ENCODE results near the gene CNST. TPM values are rescaled to one million over a fixed set of nuclear protein-coding genes. Genes with fewer than 3 reads are reported as not detected.

The CNST gene
- total RNA-seq, 1 donor from 2014 or later: 31.4 TPM

DNA sequence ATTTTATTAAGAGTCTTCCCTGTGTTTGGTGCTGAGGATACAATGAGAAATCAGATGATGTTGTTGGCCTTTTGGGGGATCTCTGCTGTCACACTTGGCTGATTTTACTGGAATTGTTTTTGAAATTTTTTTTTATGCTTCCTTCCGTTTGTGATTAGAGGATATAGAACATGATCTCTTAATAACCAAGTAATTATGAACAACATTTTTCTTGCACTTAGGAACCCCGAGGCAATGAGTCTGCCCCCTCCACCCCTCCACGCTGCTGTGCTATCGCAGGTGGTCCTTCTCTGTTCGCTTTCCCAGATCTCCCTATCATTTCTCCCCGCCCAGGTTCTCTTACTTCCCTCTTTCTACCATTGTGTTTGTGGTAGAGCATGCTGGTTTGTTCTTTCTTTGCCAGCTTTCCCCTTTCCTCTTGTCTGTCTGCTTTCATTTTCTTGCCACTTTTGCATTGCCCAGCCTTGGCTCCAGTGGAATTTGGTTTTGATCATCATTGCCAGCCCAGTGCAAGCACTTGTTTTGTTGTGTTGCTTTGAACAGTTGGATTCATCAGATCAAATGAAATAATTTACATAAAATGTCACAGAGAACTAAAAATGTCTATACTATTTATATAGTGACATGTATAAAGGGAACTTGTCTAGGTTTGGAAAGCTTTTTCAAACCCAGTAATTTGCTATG, 84.9 kb downstream of the CNST start:
- Histone ChIP-seq H3K27ac (no peak overlapping the region), H3K27me3 (ENCODE audit: low read depth) (no peaks in the 10 kb centered on the region), H3K4me1 (no peaks in the 10 kb centered on the region), H3K9me3 (no peaks in the 10 kb centered on the region), H3K36me3 (peaks cover 66% of the 10 kb centered on the region), H3K4me3 (no peak overlapping the region)
- DNase-seq (no peak), ATAC-seq (no peak)
- TF ChIP-seq, protein P1, sequence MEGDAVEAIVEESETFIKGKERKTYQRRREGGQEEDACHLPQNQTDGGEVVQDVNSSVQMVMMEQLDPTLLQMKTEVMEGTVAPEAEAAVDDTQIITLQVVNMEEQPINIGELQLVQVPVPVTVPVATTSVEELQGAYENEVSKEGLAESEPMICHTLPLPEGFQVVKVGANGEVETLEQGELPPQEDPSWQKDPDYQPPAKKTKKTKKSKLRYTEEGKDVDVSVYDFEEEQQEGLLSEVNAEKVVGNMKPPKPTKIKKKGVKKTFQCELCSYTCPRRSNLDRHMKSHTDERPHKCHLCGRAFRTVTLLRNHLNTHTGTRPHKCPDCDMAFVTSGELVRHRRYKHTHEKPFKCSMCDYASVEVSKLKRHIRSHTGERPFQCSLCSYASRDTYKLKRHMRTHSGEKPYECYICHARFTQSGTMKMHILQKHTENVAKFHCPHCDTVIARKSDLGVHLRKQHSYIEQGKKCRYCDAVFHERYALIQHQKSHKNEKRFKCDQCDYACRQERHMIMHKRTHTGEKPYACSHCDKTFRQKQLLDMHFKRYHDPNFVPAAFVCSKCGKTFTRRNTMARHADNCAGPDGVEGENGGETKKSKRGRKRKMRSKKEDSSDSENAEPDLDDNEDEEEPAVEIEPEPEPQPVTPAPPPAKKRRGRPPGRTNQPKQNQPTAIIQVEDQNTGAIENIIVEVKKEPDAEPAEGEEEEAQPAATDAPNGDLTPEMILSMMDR (IDR thresholded peaks at IDR 0.05): no peak
- intact Hi-C loops (cut with DNase I): no loop called here

DNA sequence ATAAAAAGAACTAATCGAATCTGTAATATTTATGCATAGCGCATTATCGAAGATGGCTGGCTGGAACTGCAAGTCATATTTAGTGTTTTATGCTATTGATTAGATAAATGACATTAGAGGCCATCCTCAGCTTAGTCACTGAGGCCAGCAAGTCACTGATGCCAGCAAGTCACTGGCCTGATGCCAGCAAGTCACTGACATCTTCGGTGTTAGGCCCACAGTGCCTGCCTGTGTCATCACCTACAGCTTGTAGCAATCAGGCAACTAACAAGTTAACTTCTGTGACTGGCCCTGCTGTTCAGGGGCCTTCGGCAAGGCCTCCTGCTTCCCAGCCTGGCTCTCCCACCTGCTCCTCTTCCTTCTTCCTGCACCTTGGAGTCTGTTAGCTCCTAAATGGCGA, 92.3 kb downstream of the CNST start:
- DNase-seq: no peak
- TF ChIP-seq, protein P1 (IDR thresholded peaks at IDR 0.05): no peak

DNA sequence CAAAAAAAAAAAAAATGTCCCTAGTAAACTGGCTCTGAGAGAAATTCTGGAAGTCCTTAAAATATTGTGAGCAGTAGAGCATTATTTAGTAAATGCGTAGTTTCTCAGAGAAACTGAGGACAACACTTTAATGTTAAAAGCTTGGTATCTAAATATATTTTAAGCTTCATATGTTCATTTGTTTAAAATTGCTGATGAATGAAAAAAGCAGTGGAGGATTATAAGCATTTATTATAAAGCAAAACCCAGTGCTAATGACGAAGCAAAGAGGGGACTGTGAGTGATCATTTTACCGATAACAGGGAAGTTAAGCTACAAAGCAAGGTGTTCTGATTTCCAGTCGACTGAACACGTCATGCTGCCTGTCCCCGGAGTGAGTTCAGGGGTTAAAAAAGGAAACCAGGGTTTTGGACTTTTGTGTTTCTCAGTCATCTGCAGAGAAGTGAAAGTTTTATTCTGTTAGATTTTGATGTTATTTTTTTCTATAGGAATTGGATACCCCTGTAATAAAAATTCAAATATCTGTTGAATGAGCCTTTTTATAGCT, 93.4 kb downstream of the CNST start:
- TF ChIP-seq, protein P1 (IDR thresholded peaks at IDR 0.05): no peak
- Histone ChIP-seq H3K4me1 (no peaks in the 10 kb centered on the region), H3K36me3 (peaks cover 46% of the 10 kb centered on the region), H3K4me3 (no peak overlapping the region), H3K9me3 (no peaks in the 10 kb centered on the region), H3K27me3 (ENCODE audit: low read depth) (no peaks in the 10 kb centered on the region), H3K27ac (no peak overlapping the region)
- ATAC-seq (no peak), DNase-seq (no peak)
- intact Hi-C loops (cut with DNase I): no loop called here

More for the DNA sequence above, 92.3 kb downstream of the CNST start:
- intact Hi-C loops (cut with DNase I): no loop called here
- ATAC-seq: no peak
- no peak overlapping the region for H3K4me3 ChIP-seq
- H3K36me3 ChIP-seq: peaks cover 57% of the 10 kb centered on the region
- no peaks in the 10 kb centered on the region for H3K4me1 ChIP-seq
- H3K27me3 ChIP-seq (ENCODE audit: low read depth): no peaks in the 10 kb centered on the region
- H3K27ac ChIP-seq: no peak overlapping the region
- H3K9me3 ChIP-seq: no peaks in the 10 kb centered on the region

DNA sequence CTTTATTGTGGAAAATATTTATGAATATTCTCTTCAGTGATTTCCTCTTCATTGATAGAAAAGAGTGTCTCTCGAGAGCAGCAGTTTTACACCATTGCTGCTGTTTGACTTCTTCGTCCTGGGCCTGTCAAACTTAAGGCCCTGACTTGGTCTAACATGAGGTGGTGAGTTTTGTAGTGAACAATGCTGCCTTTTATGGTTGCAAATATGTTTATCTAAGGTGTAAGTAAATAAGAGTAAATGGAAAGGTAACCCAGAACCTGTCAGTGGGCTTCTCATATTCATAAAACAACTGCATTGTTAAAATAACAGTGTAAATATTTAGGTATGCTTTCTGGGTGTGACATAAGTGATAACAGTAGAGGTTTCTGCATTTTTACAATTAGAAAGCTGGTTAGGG, 95.2 kb downstream of the CNST start:
- Histone ChIP-seq H3K36me3 (peaks cover 49% of the 10 kb centered on the region), H3K4me3 (no peak overlapping the region), H3K4me1 (no peaks in the 10 kb centered on the region), H3K9me3 (no peaks in the 10 kb centered on the region), H3K27ac (no peak overlapping the region), H3K27me3 (ENCODE audit: low read depth) (no peaks in the 10 kb centered on the region)
- TF ChIP-seq, protein P1 (IDR thresholded peaks at IDR 0.05): no peak
- intact Hi-C loops (cut with DNase I): no loop called here
- DNase-seq (no peak), ATAC-seq (no peak)

DNA sequence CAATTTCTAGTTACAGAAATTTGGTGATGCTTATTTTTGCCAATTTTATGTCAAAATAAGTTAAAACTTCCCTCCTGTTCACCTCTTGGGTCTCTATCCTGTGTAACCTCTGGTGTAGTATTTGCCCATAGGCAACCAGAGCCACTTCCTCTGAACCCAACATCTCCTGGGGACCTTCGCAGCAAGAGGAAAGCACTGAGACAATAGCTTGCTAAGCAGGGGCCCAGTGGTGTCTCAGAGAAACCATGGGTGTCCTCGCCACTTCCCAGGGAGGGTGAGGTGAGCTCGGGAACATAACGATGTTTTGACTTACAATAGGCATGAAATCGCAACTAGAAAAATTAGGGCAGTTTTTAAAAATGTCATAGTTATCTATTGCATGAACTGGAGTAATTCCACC, 101.5 kb downstream of the CNST start:
- Histone ChIP-seq H3K27me3 (ENCODE audit: low read depth) (no peaks in the 10 kb centered on the region), H3K9me3 (no peaks in the 10 kb centered on the region), H3K27ac (no peak overlapping the region), H3K4me1 (no peaks in the 10 kb centered on the region), H3K36me3 (peaks cover 46% of the 10 kb centered on the region), H3K4me3 (no peak overlapping the region)
- intact Hi-C loops (cut with DNase I): no loop called here
- ATAC-seq: no peak
- TF ChIP-seq, protein P1 (IDR thresholded peaks at IDR 0.05): no peak
- DNase-seq: no peak

All from lower lobe of right lung (tissue), 2 donors.